OCI-LY1 (cell line): Measurements from ENCODE around the gene CHMP2B.

Source experiments
- H2AFZ ChIP-seq: fragments of 200-600 bp; sonication (generic), shearing (Covaris generic); 2 replicates; pipeline ENCODE4 v1.6.0; 2014; ENCODE audit warnings: antibody characterized with exemption, mild to moderate bottlenecking, low read length
- H3F3A ChIP-seq: fragments of 200-600 bp; sonication (generic), shearing (Covaris generic); 2 replicates; pipeline ENCODE4 v1.6.0; 2014; ENCODE audit warnings: mild to moderate bottlenecking, antibody characterized with exemption, low read length, moderate library complexity; ENCODE audit not compliant: insufficient read depth
- H3K27ac ChIP-seq: fragments of 200-600 bp; sonication (generic); 2 replicates; pipeline ENCODE4 v1.5.1; 2014; ENCODE audit warnings: low read length, mixed run types, mild to moderate bottlenecking, low read depth; ENCODE audit not compliant: poor library complexity, severe bottlenecking
- H3K27me3 ChIP-seq: fragments of 200-600 bp; sonication (generic); 2 replicates; pipeline ENCODE4 v1.6.0; 2014; ENCODE audit warnings: antibody characterized with exemption, mild to moderate bottlenecking, low read length, moderate library complexity; ENCODE audit not compliant: insufficient read depth
- H3K36me3 ChIP-seq: fragments of 200-600 bp; sonication (generic); 2 replicates; pipeline ENCODE4 v1.6.1; 2014; ENCODE audit warnings: mild to moderate bottlenecking, antibody characterized with exemption, low read length, moderate library complexity, mixed read lengths; ENCODE audit not compliant: insufficient read depth
- H3K4me1 ChIP-seq: fragments of 200-600 bp; sonication (generic); 2 replicates; pipeline ENCODE4 v1.5.1; 2014; ENCODE audit warnings: mild to moderate bottlenecking, low read length, moderate library complexity; ENCODE audit not compliant: insufficient read depth, severe bottlenecking
- H3K4me2 ChIP-seq: fragments of 200-600 bp; sonication (generic), shearing (Covaris generic); 2 replicates; pipeline ENCODE4 v1.6.1; 2014; ENCODE audit warnings: low read length
- H3K4me3 ChIP-seq: fragments of 200-600 bp; sonication (generic); 2 replicates; pipeline ENCODE4 v1.5.1; 2014; ENCODE audit warnings: low read length, low read depth, mild to moderate bottlenecking, mixed read lengths; ENCODE audit not compliant: poor library complexity, severe bottlenecking
- H3K79me2 ChIP-seq: fragments of 200-600 bp; shearing (Covaris generic); 2 replicates; pipeline ENCODE4 v1.6.1; 2016; ENCODE audit warnings: mixed run types, low read length, mixed read lengths; ENCODE audit not compliant: insufficient read depth
- H3K9ac ChIP-seq: fragments of 200-600 bp; sonication (generic), shearing (Covaris generic); 2 replicates; pipeline ENCODE4 v1.6.1; 2014; ENCODE audit warnings: mild to moderate bottlenecking, low read length, mixed read lengths
- H3K9me2 ChIP-seq: fragments of 200-600 bp; sonication (generic), shearing (Covaris generic); 2 replicates; pipeline ENCODE4 v1.6.1; 2014; ENCODE audit warnings: low read depth, mild to moderate bottlenecking, low read length, mixed read lengths
- H3K9me3 ChIP-seq: fragments of 200-600 bp; shearing (Covaris generic); 2 replicates; pipeline ENCODE4 v1.6.1; 2014; ENCODE audit warnings: low read length, mixed read lengths
- H4K20me1 ChIP-seq: fragments of 200-600 bp; sonication (generic), shearing (Covaris generic); 2 replicates; pipeline ENCODE4 v1.6.0; 2016; ENCODE audit warnings: mild to moderate bottlenecking, low read length; ENCODE audit not compliant: insufficient read depth
- EZH2 ChIP-seq: fragments of 200-600 bp; sonication (generic), shearing (Covaris generic); IDR thresholded peaks from 2 replicates; pipeline ENCODE4 v1.8.0; 2017; ENCODE audit warnings: borderline replicate concordance, mixed run types, mild to moderate bottlenecking, antibody characterized with exemption, low read length, moderate library complexity, mixed read lengths
- TF ChIP-seq, protein P1 (sequence below): fragments of 200-600 bp; sonication (generic), shearing (Covaris generic); IDR thresholded peaks from 2 replicates; pipeline ENCODE4 v1.5.1; 2017; ENCODE audit warnings: mild to moderate bottlenecking, antibody characterized with exemption, low read length, moderate library complexity, mixed read lengths

CHMP2B gene

DNA sequence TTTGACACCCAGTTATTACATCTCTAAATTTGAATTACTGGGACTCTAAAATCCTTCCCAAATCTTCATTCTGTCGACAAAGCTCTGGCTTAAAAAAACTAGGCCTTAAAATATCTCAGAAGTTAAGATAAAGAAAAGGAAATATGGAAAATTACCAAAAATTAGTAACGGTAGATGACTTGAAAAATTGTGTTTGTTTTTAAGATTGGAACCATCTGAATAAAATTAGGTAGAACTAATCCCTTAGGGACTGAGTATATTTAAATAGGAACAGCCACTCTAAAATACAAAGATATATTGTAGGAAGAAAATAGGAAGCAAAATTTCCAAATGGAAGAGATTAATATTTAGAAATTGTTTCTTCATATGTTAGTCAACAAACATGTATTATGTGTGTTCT lies 45.1 kb upstream of the CHMP2B start:
- H3K4me3 ChIP-seq: no peak overlapping the region
- no peak overlapping the region for H3K9ac ChIP-seq
- H3K9me2 ChIP-seq: no peaks in the 10 kb centered on the region
- no peaks in the 10 kb centered on the region for H3K4me1 ChIP-seq
- TF ChIP-seq, protein P1, sequence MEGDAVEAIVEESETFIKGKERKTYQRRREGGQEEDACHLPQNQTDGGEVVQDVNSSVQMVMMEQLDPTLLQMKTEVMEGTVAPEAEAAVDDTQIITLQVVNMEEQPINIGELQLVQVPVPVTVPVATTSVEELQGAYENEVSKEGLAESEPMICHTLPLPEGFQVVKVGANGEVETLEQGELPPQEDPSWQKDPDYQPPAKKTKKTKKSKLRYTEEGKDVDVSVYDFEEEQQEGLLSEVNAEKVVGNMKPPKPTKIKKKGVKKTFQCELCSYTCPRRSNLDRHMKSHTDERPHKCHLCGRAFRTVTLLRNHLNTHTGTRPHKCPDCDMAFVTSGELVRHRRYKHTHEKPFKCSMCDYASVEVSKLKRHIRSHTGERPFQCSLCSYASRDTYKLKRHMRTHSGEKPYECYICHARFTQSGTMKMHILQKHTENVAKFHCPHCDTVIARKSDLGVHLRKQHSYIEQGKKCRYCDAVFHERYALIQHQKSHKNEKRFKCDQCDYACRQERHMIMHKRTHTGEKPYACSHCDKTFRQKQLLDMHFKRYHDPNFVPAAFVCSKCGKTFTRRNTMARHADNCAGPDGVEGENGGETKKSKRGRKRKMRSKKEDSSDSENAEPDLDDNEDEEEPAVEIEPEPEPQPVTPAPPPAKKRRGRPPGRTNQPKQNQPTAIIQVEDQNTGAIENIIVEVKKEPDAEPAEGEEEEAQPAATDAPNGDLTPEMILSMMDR: no peak
- TF ChIP-seq EZH2: no peak
- no peaks in the 10 kb centered on the region for H3K9me3 ChIP-seq
- no peak overlapping the region for H3K4me2 ChIP-seq
- H3K79me2 ChIP-seq: no peaks in the 10 kb centered on the region
- no peaks in the 10 kb centered on the region for H4K20me1 ChIP-seq
- no peaks in the 10 kb centered on the region for H3K27me3 ChIP-seq
- H2AFZ ChIP-seq: no peak overlapping the region
- no peaks in the 10 kb centered on the region for H3K36me3 ChIP-seq
- H3K27ac ChIP-seq: no peak overlapping the region
- H3F3A ChIP-seq: no peaks in the 10 kb centered on the region

DNA sequence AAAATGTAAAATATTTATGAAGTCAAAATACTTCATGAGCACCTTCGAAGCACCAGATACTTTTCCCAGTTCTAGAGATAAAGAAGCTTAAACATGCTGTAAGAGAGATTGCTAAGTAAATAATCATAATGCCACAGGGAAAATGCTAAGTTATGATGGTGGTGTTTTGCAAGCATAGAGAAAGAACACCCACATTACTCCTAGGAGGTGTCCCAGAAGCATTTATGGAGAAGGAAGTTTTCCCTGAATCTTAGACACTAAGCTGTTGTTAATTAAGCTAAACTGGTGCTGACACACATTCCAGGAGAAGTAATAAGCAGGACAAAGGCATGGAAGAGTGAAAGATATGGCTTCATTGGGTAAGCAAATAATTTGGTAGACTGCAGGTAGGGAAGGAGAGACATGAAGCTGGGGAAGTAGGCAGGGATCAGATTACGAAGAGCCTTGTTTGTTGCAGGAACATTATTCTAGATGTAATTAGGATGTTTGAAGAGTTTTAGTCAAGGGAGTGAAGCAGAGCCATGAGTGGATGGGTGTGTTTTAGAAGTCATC lies 40.4 kb upstream of the CHMP2B start:
- Histone ChIP-seq H4K20me1 (no peaks in the 10 kb centered on the region), H2AFZ (no peak overlapping the region), H3K36me3 (no peaks in the 10 kb centered on the region)

DNA sequence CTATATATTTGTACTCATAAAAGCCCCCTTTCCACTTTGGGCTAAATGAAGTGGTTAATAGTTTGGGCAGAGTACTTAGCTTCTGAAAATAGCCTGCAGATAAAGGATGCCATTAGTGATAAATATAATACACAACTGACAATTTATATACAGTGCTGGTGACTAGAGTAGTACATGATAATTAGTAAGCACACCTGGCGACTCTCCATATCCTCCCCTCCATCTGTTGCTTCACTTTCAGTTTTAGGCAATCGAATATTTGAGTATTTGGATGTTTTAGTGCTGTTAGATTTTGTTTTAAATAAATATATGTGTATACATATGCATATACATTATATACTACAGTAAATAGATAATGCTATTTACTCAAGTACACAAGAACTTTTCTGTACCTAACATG lies 35.9 kb upstream of the CHMP2B start:
- Histone ChIP-seq H3K4me1 (no peaks in the 10 kb centered on the region), H3K9me2 (no peaks in the 10 kb centered on the region), H3K9me3 (no peaks in the 10 kb centered on the region), H3K27ac (no peak overlapping the region), H3F3A (no peaks in the 10 kb centered on the region), H2AFZ (no peak overlapping the region), H3K4me3 (no peak overlapping the region), H3K9ac (no peak overlapping the region), H3K27me3 (no peaks in the 10 kb centered on the region), H4K20me1 (no peaks in the 10 kb centered on the region), H3K36me3 (no peaks in the 10 kb centered on the region), H3K79me2 (no peaks in the 10 kb centered on the region), H3K4me2 (no peak overlapping the region)
- no peak for TF ChIP-seq EZH2
- TF ChIP-seq, protein P1: no peak

More for the DNA sequence above, 40.4 kb upstream of the CHMP2B start:
- H3K4me3 ChIP-seq: no peak overlapping the region
- no peaks in the 10 kb centered on the region for H3K9me2 ChIP-seq
- H3K4me2 ChIP-seq: no peak overlapping the region
- no peak overlapping the region for H3K27ac ChIP-seq
- no peaks in the 10 kb centered on the region for H3K4me1 ChIP-seq
- no peaks in the 10 kb centered on the region for H3K27me3 ChIP-seq
- H3K79me2 ChIP-seq: no peaks in the 10 kb centered on the region
- TF ChIP-seq, protein P1: no peak
- TF ChIP-seq EZH2: no peak
- H3F3A ChIP-seq: no peaks in the 10 kb centered on the region
- H3K9me3 ChIP-seq: no peaks in the 10 kb centered on the region
- no peak overlapping the region for H3K9ac ChIP-seq
